Measurements from ENCODE around the gene KCNIP1. TPM values are rescaled to one million over a fixed set of nuclear protein-coding genes. Genes with fewer than 3 reads are reported as not detected.

The KCNIP1 gene
- total RNA-seq, 4 donors from 2014 or later = 1.2 to 2.7 TPM; not detected in 2

- in situ Hi-C loops (cut with MboI; ENCODE audit: low pct_ligation_motif_present in 1 of 4, low pct_unique_long_range_greater_than_20kb in 1 of 4, low sequenced_read_pairs in 3 of 4) = no loop called here
Measured at GRCh38 chr5:170591054-170591453, 87.2 kb downstream of the KCNIP1 start.

GRCh38 chr5:170596482-170597044, 92.7 kb downstream of the KCNIP1 start:
- 75% methylated on average over 4 of the region's 4 CpGs; no CpG with 5 or more reads in 1 of the 2 donors for WGBS, 2 donors (ENCODE audit: low coverage in 1 of 2)
- Histone ChIP-seq H3K4me1 (peaks cover 0 to 6% (median 0%) of the 10 kb centered on the region in 4 donors), H3K9me3 (no peaks in the 10 kb centered on the region), H3K27ac (no peak overlapping the region), H3K4me3 (no peak overlapping the region), H3K36me3 (no peaks in the 10 kb centered on the region), H3K27me3 (no peaks in the 10 kb centered on the region)
- DNase-seq = no peak
- TF ChIP-seq POLR2A (IDR thresholded peaks at IDR 0.05) (no peak), EP300 (IDR thresholded peaks at IDR 0.05; ENCODE audit: low read depth) (no peak)
- intact Hi-C loops (cut with DNase I; ENCODE audit: low total_unique reads) = no loop called here
- in situ Hi-C loops (cut with MboI; ENCODE audit: low pct_ligation_motif_present in 1 of 4, low pct_unique_long_range_greater_than_20kb in 1 of 4, low sequenced_read_pairs in 3 of 4) = no loop called here

More at GRCh38 chr5:170591054-170591453, 87.2 kb downstream of the KCNIP1 start:
- H3K9me3 ChIP-seq = no peaks in the 10 kb centered on the region
- WGBS, 2 donors (ENCODE audit: low coverage in 1 of 2) = 40 to 56% methylated on average over 1 to 5 of the region's 5 CpGs
- DNase-seq = no peak
- no peaks in the 10 kb centered on the region for H3K4me1 ChIP-seq
- intact Hi-C loops (cut with DNase I; ENCODE audit: low total_unique reads) = no loop called here
- no peaks in the 10 kb centered on the region for H3K27me3 ChIP-seq
- H3K4me3 ChIP-seq = no peak overlapping the region
- H3K36me3 ChIP-seq = no peaks in the 10 kb centered on the region
- TF ChIP-seq CTCF (IDR thresholded peaks at IDR 0.05) (no peak), POLR2A (IDR thresholded peaks at IDR 0.05) (no peak), EP300 (IDR thresholded peaks at IDR 0.05; ENCODE audit: low read depth) (no peak), POLR2AphosphoS5 (IDR thresholded peaks at IDR 0.05) (no peak)
- no peak overlapping the region for H3K27ac ChIP-seq

GRCh38 chr5:170597109-170597751, 93.4 kb downstream of the KCNIP1 start:
- Histone ChIP-seq H3K9me3 (no peaks in the 10 kb centered on the region), H3K4me1 (peaks cover 0 to 6% (median 0%) of the 10 kb centered on the region in 4 donors), H3K36me3 (no peaks in the 10 kb centered on the region), H3K4me3 (no peak overlapping the region), H3K27me3 (no peaks in the 10 kb centered on the region), H3K27ac (no peak overlapping the region)
- peak; percentile 11 for DNase-seq
- intact Hi-C loops (cut with DNase I; ENCODE audit: low total_unique reads) = no loop called here
- in situ Hi-C loops (cut with MboI; ENCODE audit: low pct_ligation_motif_present in 1 of 4, low pct_unique_long_range_greater_than_20kb in 1 of 4, low sequenced_read_pairs in 3 of 4) = no loop called here
- WGBS, 2 donors (ENCODE audit: low coverage in 1 of 2) = 17 to 63% methylated on average over 1 to 9 of the region's 9 CpGs
- no peak for TF ChIP-seq POLR2A (IDR thresholded peaks at IDR 0.05)
- TF ChIP-seq POLR2AphosphoS5 (IDR thresholded peaks at IDR 0.05) = no peak
- no peak for TF ChIP-seq CTCF (IDR thresholded peaks at IDR 0.05)
- no peak for TF ChIP-seq EP300 (IDR thresholded peaks at IDR 0.05; ENCODE audit: low read depth)

GRCh38 chr5:170597872-170598271, 94.1 kb downstream of the KCNIP1 start:
- no peaks in the 10 kb centered on the region for H3K9me3 ChIP-seq
- WGBS, 2 donors (ENCODE audit: low coverage in 1 of 2) = 38 to 58% methylated on average over 4 to 8 of the region's 8 CpGs
- H3K4me1 ChIP-seq = peaks cover 0 to 6% (median 0%) of the 10 kb centered on the region in 4 donors
- H3K27me3 ChIP-seq = no peaks in the 10 kb centered on the region
- H3K4me3 ChIP-seq = no peak overlapping the region
- no peak overlapping the region for H3K27ac ChIP-seq
- in situ Hi-C loops (cut with MboI; ENCODE audit: low pct_ligation_motif_present in 1 of 4, low pct_unique_long_range_greater_than_20kb in 1 of 4, low sequenced_read_pairs in 3 of 4) (no loop called here), intact Hi-C loops (cut with DNase I; ENCODE audit: low total_unique reads) (no loop called here)
- DNase-seq = no peak
- TF ChIP-seq EP300 (IDR thresholded peaks at IDR 0.05; ENCODE audit: low read depth) (no peak), CTCF (IDR thresholded peaks at IDR 0.05) (no peak), POLR2A (IDR thresholded peaks at IDR 0.05) (no peak), POLR2AphosphoS5 (IDR thresholded peaks at IDR 0.05) (no peak)
- no peaks in the 10 kb centered on the region for H3K36me3 ChIP-seq

Measured in transverse colon (tissue), 4 donors.